Measurements from ENCODE around the gene DENND5A.
"Not testable (repeated sequence)": the region's sequence is repeated elsewhere in the genome, so short reads cannot be mapped to it uniquely, and the experiment has no call there.

DENND5A gene

GRCh38 chr11:9264316-9265210, 587 bp downstream of the DENND5A start:
- no peak for DNase-seq

- no peak for DNase-seq
Measured at GRCh38 chr11:9263840-9264315, 1.3 kb downstream of the DENND5A start.

GRCh38 chr11:9260838-9261146, 4.4 kb downstream of the DENND5A start:
- DNase-seq, result not testable (repeated sequence)

GRCh38 chr11:9259981-9260837, 4.9 kb downstream of the DENND5A start:
- no peak for DNase-seq

GRCh38 chr11:9258279-9258678, 6.9 kb downstream of the DENND5A start:
- not testable (repeated sequence) for DNase-seq

- DNase-seq, result no peak
Measured at GRCh38 chr11:9254416-9254815, 10.7 kb downstream of the DENND5A start.

- DNase-seq, result no peak
Measured at GRCh38 chr11:9253086-9253485, 12.1 kb downstream of the DENND5A start.

- no peak for DNase-seq
Measured at GRCh38 chr11:9251311-9251710, 13.8 kb downstream of the DENND5A start.

GRCh38 chr11:9250139-9250582, 15.0 kb downstream of the DENND5A start:
- DNase-seq, result no peak

- no peak for DNase-seq
Measured at GRCh38 chr11:9249252-9249651, 15.9 kb downstream of the DENND5A start.

- no peak for DNase-seq
Measured at GRCh38 chr11:9247863-9248262, 17.3 kb downstream of the DENND5A start.

GRCh38 chr11:9236242-9236641, 28.9 kb downstream of the DENND5A start:
- not testable (repeated sequence) for DNase-seq

GRCh38 chr11:9232482-9232881, 32.7 kb downstream of the DENND5A start:
- DNase-seq, result no peak

GRCh38 chr11:9231848-9232177, 33.3 kb downstream of the DENND5A start:
- DNase-seq, result no peak

- no peak for DNase-seq
Measured at GRCh38 chr11:9230296-9230695, 34.9 kb downstream of the DENND5A start.

- no peak for DNase-seq
Measured at GRCh38 chr11:9228091-9228490, 37.1 kb downstream of the DENND5A start.

GRCh38 chr11:9225748-9226298, 39.3 kb downstream of the DENND5A start:
- no peak for DNase-seq

- DNase-seq, result no peak
Measured at GRCh38 chr11:9222654-9223053, 42.5 kb downstream of the DENND5A start.

- not testable (repeated sequence) for DNase-seq
Measured at GRCh38 chr11:9220853-9221252, 44.3 kb downstream of the DENND5A start.

- no peak for DNase-seq
Measured at GRCh38 chr11:9219572-9219971, 45.6 kb downstream of the DENND5A start.

- no peak for DNase-seq
Measured at GRCh38 chr11:9219115-9219514, 46.0 kb downstream of the DENND5A start.

GRCh38 chr11:9214765-9215164, 50.4 kb downstream of the DENND5A start:
- DNase-seq, result no peak

GRCh38 chr11:9211322-9211721, 53.8 kb downstream of the DENND5A start:
- no peak for DNase-seq

- no peak for DNase-seq
Measured at GRCh38 chr11:9210922-9211320, 54.2 kb downstream of the DENND5A start.

All from NCI-H510A (cell line).